GM21528 (cell line): Measurements from ENCODE around the gene CNTN4.

Experiments used
- ATAC-seq: cut with Tn5 transposase; IDR thresholded peaks from one replicate; pipeline ENCODE4 v1.9.1; 2021; ENCODE audit warnings: mild to moderate bottlenecking, moderate library complexity; ENCODE audit not compliant: unreplicated experiment, low FRiP score

CNTN4 gene

GRCh38 chr3:2375376-2375775 is 276.7 kb downstream of the CNTN4 start:
- no peak for ATAC-seq

- no peak for ATAC-seq
Measured at GRCh38 chr3:2377281-2377680, 278.6 kb downstream of the CNTN4 start.

GRCh38 chr3:2390926-2391532 is 292.4 kb downstream of the CNTN4 start:
- ATAC-seq, result no peak

GRCh38 chr3:2391896-2392295 is 293.2 kb downstream of the CNTN4 start:
- ATAC-seq, result no peak

- ATAC-seq, result no peak
Measured at GRCh38 chr3:2392981-2393380, 294.3 kb downstream of the CNTN4 start.

- ATAC-seq, result no peak
Measured at GRCh38 chr3:2415083-2415482, 316.4 kb downstream of the CNTN4 start.

GRCh38 chr3:2420919-2421318 is 322.3 kb downstream of the CNTN4 start:
- no peak for ATAC-seq

- ATAC-seq, result no peak
Measured at GRCh38 chr3:2423143-2423542, 324.5 kb downstream of the CNTN4 start.

GRCh38 chr3:2441558-2441957 is 342.9 kb downstream of the CNTN4 start:
- no peak for ATAC-seq

GRCh38 chr3:2446146-2446545 is 347.5 kb downstream of the CNTN4 start:
- ATAC-seq, result no peak

GRCh38 chr3:2452249-2452648 is 353.6 kb downstream of the CNTN4 start:
- ATAC-seq, result no peak

GRCh38 chr3:2454865-2455264 is 356.2 kb downstream of the CNTN4 start:
- ATAC-seq, result no peak

- no peak for ATAC-seq
Measured at GRCh38 chr3:2456788-2457187, 358.1 kb downstream of the CNTN4 start.

GRCh38 chr3:2458816-2459215 is 360.1 kb downstream of the CNTN4 start:
- no peak for ATAC-seq

GRCh38 chr3:2465842-2466241 is 367.2 kb downstream of the CNTN4 start:
- ATAC-seq, result no peak

- no peak for ATAC-seq
Measured at GRCh38 chr3:2468816-2469215, 370.1 kb downstream of the CNTN4 start.

- no peak for ATAC-seq
Measured at GRCh38 chr3:2476996-2477395, 378.3 kb downstream of the CNTN4 start.

- ATAC-seq, result no peak
Measured at GRCh38 chr3:2477620-2478019, 379.0 kb downstream of the CNTN4 start.

GRCh38 chr3:2484162-2485026 is 385.7 kb downstream of the CNTN4 start:
- ATAC-seq, result no peak

GRCh38 chr3:2485027-2485375 is 386.3 kb downstream of the CNTN4 start:
- no peak for ATAC-seq

GRCh38 chr3:2495746-2496145 is 397.1 kb downstream of the CNTN4 start:
- no peak for ATAC-seq

- no peak for ATAC-seq
Measured at GRCh38 chr3:2504912-2505311, 406.2 kb downstream of the CNTN4 start.
